ENCODE data around the gene EFEMP2.

Gene EFEMP2

DNA sequence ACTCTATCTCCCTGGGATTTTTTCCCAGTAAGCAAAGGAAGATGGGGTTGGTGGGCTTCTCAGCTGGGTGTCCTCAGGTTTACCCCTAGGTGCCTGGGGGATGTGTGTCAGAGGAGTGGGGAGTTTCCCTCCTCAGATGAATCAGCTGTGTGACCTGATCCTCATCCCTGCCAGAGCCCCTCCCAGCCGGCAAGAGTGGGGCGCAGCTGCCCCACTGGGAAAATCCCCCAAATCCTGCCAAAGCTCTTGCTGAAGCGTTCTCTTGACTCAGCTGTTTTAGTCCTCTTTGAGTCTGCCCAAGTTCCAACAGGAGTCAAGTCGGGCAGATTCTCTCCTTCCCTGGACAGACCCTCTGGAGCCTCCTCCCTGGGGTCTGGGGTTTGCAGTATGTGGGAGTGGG lies 40.2 kb upstream of the EFEMP2 start:
- TF ChIP-seq, protein P1, sequence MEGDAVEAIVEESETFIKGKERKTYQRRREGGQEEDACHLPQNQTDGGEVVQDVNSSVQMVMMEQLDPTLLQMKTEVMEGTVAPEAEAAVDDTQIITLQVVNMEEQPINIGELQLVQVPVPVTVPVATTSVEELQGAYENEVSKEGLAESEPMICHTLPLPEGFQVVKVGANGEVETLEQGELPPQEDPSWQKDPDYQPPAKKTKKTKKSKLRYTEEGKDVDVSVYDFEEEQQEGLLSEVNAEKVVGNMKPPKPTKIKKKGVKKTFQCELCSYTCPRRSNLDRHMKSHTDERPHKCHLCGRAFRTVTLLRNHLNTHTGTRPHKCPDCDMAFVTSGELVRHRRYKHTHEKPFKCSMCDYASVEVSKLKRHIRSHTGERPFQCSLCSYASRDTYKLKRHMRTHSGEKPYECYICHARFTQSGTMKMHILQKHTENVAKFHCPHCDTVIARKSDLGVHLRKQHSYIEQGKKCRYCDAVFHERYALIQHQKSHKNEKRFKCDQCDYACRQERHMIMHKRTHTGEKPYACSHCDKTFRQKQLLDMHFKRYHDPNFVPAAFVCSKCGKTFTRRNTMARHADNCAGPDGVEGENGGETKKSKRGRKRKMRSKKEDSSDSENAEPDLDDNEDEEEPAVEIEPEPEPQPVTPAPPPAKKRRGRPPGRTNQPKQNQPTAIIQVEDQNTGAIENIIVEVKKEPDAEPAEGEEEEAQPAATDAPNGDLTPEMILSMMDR (IDR thresholded peaks at IDR 0.05; ENCODE audit: control insufficient read depth, extremely low read depth, insufficient read depth): no peak
- DNase-seq (ENCODE audit: low read depth): no peak

DNA sequence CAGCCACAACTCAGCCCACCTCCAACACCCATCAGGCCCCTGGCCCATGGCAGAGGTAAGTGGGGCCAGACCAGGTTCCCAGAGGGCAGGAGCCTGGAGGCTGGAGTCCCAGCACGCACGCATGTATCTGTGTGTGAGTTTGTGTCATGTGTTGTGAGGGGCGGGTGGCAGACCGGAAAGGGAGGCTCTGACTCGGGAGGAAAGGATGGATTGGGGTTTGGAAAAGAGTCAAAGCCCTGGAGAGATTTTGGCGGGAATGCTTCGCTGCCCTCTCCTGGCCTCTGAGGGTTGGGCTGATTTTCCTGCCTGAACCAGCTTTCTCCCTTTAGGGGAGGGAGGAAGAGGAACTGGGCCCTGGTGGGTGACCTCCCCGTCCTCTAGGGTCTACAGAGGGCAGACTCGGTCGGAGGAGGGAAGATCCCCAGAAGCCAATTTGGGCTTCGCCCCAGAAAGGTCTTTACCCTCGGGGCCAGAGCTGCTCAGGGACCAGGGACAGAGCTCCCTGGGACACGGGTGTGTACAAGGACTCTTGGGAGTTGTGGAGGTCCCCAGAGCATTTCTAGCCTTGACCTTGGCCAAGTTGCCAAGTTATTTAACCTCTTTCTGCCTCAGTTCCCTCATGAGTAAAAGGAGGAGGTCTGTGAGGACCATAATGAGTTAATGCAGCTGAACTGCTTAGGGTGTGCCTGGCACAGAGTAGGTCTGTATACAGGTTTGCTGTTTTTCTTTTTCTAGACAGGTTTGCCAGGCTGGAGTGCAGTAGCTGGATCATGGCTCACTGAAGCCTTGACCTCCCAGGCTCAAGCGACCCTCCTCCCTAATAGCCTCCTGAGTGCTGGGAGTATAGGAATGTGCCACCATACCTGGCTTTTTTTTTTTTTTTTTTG lies 39.3 kb upstream of the EFEMP2 start:
- TF ChIP-seq, protein P1 (IDR thresholded peaks at IDR 0.05; ENCODE audit: control insufficient read depth, extremely low read depth, insufficient read depth): peak; percentile 46
- DNase-seq (ENCODE audit: low read depth): peak; percentile 25
- H3K4me3 ChIP-seq (ENCODE audit: low read depth, low read length): no peak overlapping the region

More for the DNA sequence above, 40.2 kb upstream of the EFEMP2 start:
- no peak overlapping the region for H3K4me3 ChIP-seq (ENCODE audit: low read depth, low read length)

DNA sequence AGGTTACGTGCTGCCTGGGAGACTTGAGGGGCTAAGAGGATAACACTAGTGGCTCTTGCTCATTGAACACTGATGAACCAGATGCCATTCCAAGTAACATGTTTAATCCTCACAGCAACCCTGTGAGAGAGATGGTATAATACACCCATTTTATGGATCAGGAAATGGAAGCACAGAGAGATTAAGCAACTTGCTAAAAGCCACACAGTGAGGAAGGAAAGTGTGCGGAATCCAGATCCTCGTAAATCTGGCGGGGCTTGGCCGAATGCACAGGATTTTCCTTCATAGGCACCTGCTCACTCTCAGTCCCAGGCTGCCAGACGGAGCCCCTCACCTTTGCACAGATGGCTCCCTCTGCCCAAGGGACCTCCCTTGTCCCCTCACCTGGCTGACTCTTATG lies 35.3 kb upstream of the EFEMP2 start:
- H3K4me3 ChIP-seq (ENCODE audit: low read depth, low read length): no peak overlapping the region
- DNase-seq (ENCODE audit: low read depth): no peak
- TF ChIP-seq, protein P1 (IDR thresholded peaks at IDR 0.05; ENCODE audit: control insufficient read depth, extremely low read depth, insufficient read depth): no peak

DNA sequence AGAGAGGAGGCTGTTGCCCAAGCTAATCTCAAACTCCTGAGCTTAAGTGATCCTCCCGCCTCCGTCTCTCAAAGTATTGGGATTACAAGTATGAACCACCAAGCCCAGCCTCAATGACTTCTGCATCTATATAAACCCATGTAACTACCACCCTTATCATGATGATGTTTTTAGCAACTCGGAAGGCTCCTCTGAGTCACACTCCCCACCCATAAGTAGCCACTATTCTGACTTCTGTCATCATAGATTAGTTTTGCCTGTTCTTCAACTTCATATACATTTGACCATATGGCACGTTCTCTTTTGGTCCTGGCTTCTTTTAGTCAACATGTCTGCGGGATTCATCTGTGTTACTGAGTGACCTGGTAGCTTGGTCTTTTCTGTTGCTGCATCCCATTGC lies 34.0 kb upstream of the EFEMP2 start:
- TF ChIP-seq, protein P1 (IDR thresholded peaks at IDR 0.05; ENCODE audit: control insufficient read depth, extremely low read depth, insufficient read depth): no peak

DNA sequence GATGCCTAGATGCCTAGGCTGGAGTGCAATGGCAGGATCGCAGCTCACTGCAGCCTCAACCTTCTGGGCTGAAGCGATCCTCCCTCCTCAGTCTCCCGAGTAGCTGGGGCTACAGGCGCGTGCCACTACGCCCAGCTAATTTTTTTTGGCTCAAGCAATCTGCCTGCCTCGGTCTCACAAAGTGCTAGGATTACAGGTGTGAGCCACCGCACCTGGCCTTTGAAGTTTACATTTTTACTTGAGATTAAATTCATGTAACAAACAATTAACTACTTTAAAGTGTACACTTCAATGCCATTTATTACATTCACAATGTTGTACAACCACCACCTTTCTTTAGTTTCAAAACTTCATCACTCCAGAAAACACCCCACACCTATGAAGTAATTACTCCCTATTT lies 31.1 kb upstream of the EFEMP2 start:
- DNase-seq (ENCODE audit: low read depth): no peak
- no peak overlapping the region for H3K4me3 ChIP-seq (ENCODE audit: low read depth, low read length)
- TF ChIP-seq, protein P1 (IDR thresholded peaks at IDR 0.05; ENCODE audit: control insufficient read depth, extremely low read depth, insufficient read depth): no peak

More for the DNA sequence above, 34.0 kb upstream of the EFEMP2 start:
- DNase-seq (ENCODE audit: low read depth): no peak
- H3K4me3 ChIP-seq (ENCODE audit: low read depth, low read length): no peak overlapping the region

DNA sequence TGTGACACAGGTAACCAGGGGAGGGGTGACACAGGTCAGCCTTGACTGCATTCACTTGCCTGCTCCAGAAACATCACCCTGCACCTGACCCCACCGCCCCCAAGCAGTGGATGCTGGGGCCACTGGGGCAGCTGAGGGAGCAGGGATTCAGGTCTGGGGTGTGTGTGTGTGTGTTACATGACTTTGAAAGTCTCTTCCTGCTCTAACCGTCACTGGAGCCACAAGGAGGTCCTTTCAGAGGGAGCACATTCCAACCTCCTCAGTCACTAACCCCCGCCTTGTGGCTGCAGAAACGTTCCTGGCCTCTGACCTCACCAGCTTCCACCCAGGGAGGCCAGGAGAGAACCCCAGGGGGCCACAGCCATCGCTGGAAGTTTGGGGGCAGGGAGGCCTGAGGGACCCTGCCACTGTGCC lies 30.5 kb upstream of the EFEMP2 start:
- TF ChIP-seq, protein P1 (IDR thresholded peaks at IDR 0.05; ENCODE audit: control insufficient read depth, extremely low read depth, insufficient read depth): no peak
- H3K4me3 ChIP-seq (ENCODE audit: low read depth, low read length): no peak overlapping the region
- no peak for DNase-seq (ENCODE audit: low read depth)

DNA sequence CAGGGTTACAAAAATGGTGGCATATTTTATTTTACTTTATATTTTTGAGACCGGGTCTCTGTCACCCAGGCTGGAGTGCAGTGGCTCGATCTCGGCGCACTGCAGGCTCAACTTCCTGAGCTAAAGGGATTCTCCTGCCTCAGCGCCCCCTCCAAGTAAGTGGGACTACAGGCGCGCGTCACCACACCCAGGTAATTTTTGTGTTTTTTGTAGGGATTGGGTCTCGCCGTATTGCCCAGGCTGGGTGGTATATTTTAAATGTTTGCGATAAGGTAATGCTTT lies 28.2 kb upstream of the EFEMP2 start:
- no peak for DNase-seq (ENCODE audit: low read depth)
- TF ChIP-seq, protein P1 (IDR thresholded peaks at IDR 0.05; ENCODE audit: control insufficient read depth, extremely low read depth, insufficient read depth): no peak
- peak overlapping the region; percentile 46 for H3K4me3 ChIP-seq (ENCODE audit: low read depth, low read length)

Data from LNCaP clone FGC (cell line).